Activated CD4-positive, CD25-positive, alpha-beta regulatory T cell (primary cell): Measurements from ENCODE around the gene PET100.

Experiments
- DNase-seq, 4 experiments: peaks; one replicate each; lab custom pipeline; 2025; lab: John Stamatoyannopoulos, UW

PET100 gene

DNA sequence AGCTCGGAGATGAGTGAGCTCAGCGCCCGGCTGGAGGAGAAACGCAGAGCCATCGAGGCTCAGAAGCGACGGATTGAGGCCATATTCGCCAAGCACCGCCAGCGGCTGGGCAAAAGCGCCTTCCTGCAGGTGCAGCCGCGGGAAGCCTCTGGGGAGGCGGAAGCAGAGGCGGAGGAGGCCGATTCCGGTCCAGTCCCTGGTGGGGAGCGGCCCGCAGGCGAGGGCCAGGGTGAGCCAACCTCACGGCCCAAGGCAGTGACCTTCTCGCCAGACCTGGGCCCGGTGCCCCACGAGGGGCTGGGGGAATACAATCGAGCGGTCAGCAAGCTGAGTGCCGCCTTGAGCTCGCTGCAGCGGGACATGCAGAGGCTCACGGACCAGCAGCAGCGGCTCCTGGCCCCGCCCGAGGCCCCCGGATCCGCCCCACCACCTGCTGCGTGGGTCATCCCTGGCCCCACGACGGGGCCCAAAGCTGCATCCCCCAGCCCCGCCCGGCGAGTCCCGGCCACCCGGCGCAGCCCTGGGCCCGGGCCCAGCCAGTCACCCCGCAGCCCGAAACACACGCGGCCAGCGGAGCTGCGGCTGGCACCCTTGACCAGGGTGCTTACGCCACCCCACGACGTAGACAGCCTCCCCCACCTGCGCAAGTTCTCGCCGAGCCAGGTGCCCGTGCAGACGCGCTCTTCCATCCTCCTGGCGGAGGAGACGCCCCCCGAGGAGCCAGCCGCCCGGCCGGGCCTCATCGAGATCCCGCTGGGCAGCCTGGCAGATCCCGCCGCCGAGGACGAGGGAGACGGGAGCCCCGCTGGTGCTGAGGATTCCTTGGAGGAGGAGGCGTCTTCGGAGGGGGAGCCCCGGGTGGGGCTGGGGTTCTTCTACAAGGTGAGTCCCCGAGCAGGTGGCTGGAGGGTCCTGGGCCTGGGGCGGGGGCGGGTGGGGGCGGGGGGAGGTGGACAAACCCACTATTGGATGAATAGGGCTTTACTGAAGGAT is 17.0 kb upstream of the PET100 start:
- DNase-seq = no peak

DNA sequence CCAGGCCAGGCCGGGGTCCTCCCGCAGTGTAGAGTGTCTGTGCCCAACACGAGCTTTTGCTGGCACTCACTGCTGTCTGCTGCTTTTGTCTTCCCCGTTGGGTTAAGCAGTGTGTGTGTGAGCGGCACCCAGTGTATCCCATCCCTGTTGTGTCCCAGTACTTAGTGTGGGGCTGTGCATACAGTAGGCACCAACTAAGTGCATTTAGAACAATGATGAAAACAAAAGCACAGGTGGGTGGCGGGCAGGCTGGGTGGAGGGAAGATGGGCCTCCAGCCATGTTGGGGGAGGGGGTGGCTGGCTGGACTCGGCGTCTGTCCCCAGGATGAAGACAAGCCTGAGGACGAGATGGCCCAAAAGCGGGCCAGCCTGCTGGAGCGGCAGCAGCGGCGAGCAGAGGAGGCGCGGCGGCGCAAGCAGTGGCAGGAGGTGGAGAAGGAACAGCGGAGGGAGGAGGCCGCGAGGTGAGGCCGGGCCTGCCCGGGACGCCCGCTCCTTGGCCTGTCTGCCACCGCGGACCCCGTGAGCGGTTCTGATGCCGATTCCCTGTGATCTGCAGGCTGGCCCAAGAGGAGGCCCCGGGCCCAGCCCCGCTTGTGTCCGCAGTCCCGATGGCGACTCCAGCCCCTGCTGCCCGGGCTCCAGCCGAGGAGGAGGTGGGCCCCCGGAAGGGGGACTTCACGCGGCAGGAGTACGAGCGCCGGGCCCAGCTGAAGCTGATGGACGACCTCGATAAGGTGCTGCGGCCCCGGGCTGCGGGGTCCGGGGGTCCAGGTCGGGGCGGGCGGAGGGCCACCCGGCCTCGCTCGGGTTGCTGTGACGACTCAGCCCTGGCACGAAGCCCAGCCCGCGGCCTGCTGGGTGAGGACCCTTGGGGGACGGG is 14.5 kb upstream of the PET100 start:
- DNase-seq = no peak

DNA sequence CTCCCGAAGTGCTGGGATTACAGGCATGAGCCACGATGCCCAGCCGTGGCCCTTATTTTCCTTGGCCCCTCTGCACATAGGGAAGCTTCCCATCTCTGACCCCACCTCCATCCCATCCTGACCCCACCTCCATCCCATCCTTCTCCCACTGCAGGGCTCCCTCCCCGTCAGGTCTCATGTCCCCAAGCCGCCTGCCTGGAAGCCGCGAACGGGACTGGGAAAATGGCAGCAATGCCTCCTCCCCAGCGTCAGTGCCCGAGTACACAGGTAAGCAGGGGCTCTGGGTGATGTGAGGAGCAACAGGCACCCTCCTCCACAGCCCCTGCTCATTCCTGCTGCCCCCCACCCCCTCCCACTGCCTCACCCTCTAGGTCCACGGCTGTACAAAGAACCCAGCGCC is 12.4 kb upstream of the PET100 start:
- no peak for DNase-seq

DNA sequence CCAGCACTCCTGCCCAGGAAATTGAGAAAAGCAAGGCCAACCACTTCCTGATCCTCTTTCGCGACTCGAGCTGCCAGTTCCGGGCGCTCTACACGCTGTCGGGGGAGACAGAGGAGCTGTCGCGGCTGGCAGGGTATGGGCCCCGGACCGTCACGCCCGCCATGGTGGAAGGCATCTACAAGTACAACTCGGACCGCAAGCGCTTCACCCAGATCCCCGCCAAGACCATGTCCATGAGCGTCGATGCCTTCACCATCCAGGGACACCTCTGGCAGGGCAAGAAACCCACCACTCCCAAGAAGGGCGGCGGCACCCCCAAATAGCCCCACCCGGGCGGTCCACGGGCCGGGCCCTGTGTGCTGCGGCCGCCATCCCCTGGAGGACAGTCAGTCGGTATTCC is 11.9 kb upstream of the PET100 start:
- DNase-seq = no peak

DNA sequence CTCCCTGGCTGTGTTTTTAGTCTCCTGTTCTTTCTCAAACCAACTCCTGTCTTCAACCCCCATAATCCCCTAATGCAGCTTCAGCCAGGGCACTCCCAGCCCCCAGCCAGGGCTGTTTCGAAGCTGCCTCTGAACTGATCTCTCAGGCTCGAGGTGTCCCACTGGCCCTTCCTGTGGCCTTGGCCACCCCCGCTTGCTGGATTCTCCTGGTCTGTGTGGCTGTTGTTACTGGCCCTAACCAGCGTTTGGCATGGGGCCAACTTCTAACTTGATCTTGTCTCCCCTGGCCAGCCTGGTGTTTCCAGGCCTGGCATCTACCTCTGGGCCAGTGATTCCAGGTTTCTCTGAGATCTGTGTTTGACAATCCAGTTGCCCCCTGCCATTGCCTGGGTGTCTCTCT is 11.2 kb upstream of the PET100 start:
- no peak for DNase-seq

DNA sequence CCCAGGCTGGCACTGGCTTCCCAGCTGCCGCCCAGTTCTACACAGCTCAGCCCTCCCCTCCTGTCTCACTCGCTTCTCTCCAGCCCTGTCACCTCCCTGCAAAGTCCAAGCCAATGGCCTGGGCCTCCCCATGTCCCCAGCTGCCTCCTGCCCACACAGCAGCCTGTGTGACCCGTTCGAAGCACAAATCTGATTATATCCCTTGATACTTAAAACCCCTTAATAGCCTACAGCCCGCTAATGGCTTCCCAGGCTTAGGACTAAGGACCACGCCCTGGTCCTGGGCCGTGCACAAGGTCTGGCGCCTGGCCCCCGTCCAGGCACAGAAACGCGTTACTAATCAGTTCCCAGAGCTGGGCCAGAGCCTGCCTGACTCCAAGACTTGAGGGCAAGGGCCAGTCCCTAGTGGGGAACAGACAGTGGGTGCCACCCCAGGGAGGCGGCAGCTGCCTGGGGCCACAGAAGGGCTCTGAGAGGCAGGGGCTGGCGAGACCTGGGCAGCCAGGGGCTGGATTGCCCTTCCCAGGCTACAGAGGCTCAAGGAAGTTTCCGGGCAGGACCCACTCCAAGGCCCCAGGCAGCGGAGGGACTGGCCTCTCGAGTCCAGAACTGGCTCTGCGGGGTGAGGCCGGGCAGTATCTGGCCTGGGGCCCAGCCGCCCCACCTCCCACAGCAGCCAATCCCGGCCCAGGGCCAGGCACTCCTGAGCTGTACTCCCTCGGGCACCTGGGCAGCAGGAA is 10.7 kb upstream of the PET100 start:
- DNase-seq = no peak

DNA sequence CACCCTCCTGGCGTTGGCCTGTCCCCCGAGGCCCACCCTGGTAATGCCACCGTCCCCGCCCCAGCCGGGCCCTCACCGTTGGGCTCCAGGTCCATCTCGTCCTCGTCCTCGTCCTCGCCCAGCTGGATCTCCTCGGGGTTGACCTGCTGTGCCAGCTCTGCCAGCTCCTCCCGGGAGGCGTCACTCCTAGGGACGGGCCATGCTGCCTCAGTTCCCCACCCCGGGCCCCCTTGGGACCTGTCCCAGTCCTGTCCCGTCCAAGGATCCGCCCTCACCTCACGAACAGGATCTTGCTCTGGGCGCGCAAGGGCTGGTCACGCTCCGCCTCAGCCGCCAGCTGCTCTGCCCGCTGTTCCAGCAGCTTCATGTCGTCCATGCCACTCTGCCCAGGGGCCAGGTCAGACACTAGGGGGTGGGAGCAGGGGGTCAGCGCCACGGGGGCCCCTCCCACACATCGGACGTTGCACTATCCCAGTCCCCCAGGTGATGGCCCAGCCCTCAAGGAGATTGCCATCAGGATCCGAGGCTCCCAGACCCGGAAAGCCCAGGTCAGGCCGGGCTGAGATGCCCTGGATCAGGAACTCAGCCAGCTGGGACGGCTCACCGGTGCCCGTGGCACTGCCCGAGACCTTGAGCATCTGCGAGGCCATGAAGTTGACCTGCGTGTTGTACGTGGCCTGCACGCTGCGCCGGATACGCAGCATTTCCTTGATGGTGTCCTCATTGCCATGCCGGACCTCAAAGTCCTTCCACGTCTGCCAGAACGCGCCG is 9.7 kb upstream of the PET100 start:
- DNase-seq = no peak

DNA sequence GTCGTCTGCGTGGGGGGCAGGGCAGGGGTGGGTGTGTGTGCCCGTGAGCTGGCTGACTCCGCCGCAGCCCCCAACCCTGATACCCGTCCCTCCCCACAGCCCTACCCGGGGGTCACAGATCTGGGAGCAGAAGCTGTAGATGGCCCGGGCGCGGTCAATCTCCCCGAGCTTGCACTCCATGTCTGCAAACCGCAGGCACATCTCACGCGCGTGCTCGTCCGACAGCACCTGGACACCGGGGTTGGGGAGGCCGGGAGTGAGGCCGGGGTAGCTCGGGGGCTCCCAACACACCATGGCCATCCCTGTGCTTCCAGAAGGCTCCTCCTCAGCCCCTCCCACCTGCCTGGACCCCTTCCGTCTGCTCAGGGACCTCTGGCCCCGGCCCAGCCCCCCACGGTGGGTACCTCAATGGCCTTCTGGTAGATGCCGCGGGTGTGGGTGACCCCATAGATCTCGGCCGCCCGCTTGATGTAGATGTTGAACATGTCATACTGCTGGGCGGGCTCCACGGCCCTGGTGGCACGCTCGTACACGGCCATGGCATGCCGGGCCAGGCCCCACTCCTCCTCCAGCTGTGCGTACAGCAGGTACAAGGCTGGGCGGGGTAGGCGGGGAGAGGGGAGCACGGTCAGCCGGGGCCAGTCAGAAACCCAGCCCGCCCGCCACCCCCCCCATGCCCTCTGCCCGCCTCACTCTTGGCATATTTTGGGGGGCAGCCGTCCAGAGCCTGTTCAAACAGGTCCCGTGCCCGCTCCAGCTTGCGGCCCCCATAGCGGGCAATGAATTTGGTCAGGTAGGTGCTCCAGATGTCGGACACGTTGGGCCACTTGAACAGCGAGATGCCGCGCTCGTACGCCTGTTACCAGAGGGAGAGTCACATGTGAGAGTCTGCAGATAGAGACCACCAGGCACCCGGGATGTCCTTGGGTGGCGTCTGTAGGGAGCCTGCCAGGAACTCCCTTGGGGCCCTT is 8.9 kb upstream of the PET100 start:
- no peak for DNase-seq

DNA sequence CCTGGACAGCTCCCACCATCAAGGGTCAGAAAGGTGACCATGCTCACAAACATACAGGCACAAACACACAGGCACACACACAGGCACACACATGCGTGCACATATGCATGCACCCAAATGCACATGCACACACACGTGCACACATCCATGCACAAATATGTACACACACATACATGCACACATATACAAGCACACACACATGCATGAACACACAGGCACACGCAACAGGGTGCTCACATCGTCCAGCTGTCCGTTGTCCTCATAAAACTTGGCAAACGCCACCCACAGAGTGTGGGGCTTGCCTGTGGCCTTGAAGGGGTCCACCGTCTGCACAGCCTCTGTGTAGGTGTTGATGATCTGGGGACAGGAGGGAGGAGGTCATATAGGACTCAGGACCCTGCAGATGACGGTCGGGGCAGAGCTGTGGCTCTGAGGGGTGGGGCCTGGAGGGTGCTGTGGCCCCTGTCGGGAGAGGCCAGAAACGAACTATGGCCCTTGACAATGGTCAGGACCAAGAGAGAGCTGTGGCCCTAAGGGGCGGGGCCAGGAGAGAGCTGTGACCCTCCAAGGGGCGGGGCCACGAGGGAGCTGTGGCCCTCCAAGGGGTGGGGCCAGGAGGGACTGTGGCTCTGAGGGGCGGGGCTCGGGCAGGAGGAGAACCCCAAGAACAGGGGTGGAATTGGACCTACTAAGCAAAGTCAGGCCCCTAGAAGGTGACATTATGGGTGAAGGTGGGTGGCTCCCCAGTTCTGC is 6.5 kb upstream of the PET100 start:
- no peak for DNase-seq

DNA sequence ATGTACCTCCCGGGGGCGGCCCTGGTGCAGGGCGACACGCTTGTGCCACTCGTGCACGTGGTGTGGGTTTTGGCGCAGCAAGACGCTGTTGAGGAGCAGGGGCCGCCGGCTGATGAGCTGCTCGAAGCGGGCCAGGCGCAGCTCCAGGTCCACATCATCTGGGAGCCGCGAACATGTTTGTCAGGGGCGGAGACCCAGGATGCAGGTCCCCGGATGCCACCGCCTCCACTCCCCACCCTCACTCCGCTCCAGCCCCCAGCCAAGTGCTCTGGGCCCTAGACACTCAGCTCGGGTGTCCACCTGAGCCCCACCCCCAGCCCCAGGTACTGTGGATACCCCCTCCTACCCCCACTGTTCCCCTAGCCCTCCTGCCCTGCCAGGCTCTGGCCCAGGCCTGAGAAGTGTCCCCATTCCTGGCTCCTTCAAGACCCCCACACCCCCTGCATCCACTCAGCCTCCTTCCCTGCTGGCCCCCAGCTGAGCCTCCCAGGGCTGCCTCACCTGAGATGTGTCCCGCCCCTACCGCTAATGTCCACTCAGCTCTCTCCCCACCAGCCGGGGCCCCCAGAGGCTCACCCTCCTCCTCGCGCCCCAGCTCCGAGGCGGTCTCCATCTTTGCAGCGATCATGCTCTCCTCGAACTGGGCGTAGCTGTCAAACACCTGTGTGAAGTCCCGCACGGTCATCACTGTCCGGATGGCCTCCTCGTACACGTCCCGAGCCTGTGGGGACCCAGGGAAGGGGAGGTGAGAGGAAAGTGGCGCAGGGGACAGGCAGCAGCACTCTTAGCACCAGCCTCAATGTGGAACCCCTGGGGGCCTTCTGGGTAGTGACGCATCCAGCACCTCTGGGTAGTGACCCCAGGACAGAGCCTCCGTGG is 5.6 kb upstream of the PET100 start:
- DNase-seq = no peak

DNA sequence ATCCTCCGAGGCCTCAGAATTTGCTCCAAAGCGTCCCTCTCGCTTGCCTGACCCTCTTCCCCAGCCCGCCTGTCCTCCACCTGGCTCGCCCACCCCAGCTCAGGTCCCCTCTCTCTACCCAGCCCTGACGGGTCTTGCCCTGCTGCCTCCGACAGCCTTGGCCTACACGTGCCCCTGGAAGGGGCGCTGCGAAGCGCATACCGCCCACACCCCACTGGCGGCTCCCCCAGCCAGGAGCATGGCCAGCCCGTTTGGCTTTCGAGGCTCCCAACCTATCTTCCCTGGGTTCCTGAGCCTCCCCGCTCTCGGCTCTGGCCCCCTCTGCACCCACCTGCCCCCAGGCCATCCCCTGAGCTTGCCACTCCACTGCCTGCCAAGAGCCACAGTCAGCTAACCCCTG is 4.8 kb upstream of the PET100 start:
- no peak for DNase-seq

DNA sequence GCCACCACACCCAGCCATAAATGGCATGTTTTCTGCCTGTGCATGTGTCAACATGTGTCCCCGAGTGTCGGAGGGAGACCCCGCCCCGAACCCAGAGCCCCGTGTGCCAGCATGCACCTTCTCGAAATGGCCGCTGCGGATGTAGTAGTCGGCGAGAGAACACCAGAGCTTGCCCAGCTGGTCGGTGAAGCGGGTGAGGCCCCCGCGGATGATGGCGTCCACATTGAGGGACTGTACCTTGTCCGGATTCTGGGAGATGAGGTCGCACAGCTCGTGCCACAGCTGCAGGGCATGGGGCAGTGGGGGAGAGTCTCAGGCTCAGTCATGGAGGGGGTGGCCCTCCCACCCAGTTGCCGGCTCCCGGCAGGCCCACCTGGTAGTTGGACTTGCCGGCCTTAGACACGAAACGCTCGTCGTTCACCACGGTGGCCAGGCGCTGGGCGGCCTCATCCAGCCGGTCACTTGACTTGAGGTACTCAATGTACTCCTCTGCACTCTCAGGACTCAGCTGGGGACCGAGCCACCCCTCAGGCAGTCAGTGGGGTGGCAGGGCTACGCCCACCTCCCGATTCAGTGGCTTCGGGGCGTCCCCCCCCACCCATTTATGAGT is 3.7 kb upstream of the PET100 start:
- no peak for DNase-seq

DNA sequence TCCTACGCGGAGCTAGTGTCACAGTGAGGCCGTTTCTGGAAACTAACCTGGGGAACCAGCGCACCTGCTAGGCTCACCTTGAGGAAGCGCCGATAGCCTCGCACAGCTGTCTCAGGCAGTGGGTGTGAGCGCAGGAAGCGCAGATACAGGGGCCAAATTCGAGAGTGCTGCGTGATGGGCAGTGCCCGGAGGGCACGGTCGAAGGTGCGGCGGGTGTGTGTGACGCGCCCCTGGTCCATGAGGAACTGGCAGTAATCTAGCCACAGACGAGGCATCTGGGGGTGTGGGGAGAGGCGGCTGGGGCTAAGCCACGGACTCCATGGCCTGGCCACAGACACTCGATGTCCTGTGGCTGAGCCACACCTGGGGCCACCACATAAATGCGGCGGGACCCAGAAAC is 2.4 kb upstream of the PET100 start:
- DNase-seq = no peak

DNA sequence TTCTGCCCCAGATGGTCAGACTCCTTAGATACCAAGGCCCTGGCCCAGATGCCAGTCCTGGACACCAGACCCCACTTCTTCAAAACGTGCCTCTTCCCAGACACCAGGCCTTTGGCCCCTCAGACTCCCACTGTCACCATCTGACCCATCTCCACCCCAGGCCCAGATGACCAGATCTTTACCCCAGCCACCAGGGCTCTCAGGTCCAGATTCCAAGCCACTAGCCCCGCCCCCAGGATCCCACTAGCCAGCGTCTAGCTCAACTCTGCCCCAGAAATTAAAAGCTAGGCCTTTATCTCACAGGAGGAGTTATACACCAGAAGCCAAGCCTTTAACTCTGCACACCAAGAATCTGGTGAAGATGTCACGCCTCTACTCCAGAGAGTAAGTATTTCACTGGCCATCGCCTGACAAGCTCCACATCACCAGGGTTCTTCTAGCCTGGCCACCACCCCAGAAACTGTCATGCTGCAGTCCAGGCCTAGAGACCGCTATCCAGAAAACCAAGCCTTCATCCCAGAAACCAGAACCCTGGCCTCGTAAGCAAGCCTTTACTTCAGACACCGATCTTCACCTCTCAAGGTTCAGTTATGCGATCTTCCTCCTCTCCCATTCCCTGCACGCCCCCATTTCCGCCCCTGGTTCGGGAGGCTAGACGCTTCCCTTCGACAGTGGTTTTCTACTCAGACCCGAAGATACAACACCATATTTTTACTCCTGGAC is 843 bp upstream of the PET100 start:
- no peak for DNase-seq

DNA sequence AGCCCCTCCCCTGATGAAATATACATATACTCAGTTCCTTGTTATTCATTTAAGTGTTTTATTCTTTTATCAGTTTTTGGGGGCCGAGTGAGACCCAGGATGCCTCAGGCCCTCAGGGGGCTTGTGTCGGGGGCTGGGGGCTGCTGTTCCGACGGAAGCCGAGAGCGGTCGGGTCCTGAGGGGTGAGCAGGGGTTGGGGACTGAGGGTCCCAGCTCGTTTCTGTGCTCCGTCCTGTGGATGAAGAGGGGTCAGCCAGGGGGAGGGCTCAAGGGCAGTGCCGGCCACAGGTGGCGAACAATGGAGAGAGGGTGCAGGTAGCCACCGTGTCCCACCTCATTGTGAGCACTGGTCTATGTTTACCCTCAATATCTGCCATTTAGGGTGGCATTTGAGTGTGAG is 2.0 kb downstream of the PET100 start:
- no peak for DNase-seq

DNA sequence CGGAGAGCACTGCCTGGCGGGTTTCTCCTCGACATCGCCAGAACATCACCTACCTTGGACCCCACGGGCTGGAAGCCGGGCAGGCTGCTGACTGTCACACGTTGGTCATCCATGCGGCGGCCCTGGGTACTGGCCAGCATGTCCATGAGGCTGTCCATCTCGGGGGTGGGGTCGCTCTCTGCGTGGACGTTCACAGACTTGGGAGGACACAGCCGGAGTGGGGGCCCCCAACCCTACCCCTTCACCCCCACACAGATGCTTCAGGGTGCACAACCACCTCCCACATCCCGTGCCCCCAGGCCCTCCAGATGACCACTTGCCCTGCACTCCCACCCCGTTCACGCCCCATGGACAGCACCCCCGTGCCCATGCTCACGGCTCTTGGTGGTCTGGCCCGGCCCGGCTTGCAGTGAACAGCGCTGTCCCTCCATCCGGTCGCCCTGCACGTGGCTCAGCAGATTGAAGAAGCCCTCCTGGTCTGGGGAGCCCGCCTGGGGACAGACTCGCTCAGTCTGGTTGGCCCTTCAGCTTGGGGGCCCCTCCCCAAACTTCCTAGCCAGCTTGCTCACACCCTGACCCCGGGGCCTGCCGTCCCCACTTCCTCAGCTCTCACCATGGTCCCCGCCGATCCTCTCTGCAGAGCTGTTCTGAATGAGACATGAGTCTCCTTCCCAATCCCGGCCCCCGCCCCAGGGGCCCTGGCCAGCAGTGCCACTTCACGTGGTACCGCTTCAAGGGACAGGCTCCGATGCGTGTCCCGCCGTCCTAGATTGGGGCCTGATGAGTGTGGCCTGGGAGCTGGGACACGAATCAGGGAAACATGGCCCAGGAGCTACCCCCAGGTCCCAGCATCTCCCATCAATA is 3.0 kb downstream of the PET100 start:
- no peak for DNase-seq
